Measurements from ENCODE around the gene EFNB1.

DNA sequence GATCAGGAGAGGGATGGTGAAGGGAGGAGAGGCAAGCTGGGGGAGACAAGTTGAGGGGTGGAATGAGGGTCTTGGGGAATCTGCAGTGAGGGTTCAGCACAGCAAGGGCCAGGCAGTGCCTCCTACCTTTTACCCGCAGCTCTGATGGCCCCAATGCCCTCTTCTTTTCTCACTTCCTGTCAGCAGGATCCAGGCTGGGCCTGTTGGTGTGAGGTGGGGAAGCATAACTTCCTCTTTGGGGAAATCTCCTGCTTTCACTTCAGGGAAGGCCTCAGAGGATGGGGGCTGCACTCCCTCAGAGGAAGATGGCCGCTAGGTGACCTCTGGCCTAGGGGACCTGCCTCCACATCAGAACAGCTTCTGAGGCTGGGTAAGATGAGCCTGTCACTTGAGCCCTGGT lies 36.5 kb downstream of the EFNB1 start:
- TF ChIP-seq NRF1 (IDR thresholded peaks at IDR 0.05; ENCODE audit: low read depth, low read length) (no peak), RAD21 (IDR thresholded peaks at IDR 0.05 in 1 of 2, conservative IDR thresholded peaks at IDR 0.05 in 1 of 2; ENCODE audit: low read depth in 2 of 2, low read length in 2 of 2) (no peak), EP300 (IDR thresholded peaks at IDR 0.05; ENCODE audit: borderline replicate concordance in 1 of 2, low read depth in 2 of 2, low read length in 2 of 2) (no peak), SRF (IDR thresholded peaks at IDR 0.05; ENCODE audit: low read depth, low read length) (no peak), SUZ12 (IDR thresholded peaks at IDR 0.05; ENCODE audit: low read length) (no peak), POLR2A (IDR thresholded peaks at IDR 0.05; ENCODE audit: control extremely low read depth in 1 of 2, low read depth in 2 of 2, low read length in 2 of 2) (no peak), JUND (IDR thresholded peaks at IDR 0.05; ENCODE audit: low read length) (no peak), POU5F1 (IDR thresholded peaks at IDR 0.05; ENCODE audit: low read depth, low read length) (no peak), POLR2AphosphoS5 (IDR thresholded peaks at IDR 0.05; ENCODE audit: low read depth, low read length) (no peak), TAF1 (IDR thresholded peaks at IDR 0.05; ENCODE audit: low read depth, low read length) (no peak)
- TF ChIP-seq, protein P1, sequence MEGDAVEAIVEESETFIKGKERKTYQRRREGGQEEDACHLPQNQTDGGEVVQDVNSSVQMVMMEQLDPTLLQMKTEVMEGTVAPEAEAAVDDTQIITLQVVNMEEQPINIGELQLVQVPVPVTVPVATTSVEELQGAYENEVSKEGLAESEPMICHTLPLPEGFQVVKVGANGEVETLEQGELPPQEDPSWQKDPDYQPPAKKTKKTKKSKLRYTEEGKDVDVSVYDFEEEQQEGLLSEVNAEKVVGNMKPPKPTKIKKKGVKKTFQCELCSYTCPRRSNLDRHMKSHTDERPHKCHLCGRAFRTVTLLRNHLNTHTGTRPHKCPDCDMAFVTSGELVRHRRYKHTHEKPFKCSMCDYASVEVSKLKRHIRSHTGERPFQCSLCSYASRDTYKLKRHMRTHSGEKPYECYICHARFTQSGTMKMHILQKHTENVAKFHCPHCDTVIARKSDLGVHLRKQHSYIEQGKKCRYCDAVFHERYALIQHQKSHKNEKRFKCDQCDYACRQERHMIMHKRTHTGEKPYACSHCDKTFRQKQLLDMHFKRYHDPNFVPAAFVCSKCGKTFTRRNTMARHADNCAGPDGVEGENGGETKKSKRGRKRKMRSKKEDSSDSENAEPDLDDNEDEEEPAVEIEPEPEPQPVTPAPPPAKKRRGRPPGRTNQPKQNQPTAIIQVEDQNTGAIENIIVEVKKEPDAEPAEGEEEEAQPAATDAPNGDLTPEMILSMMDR (IDR thresholded peaks at IDR 0.05; ENCODE audit: control extremely low read depth in 1 of 3, insufficient read depth in 1 of 3, low read depth in 1 of 3, low read length in 3 of 3), result no peak
- TF ChIP-seq, protein P2, sequence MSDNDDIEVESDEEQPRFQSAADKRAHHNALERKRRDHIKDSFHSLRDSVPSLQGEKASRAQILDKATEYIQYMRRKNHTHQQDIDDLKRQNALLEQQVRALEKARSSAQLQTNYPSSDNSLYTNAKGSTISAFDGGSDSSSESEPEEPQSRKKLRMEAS (IDR thresholded peaks at IDR 0.05), result no peak
